Right ventricle myocardium inferior (tissue), 1 donor: ENCODE results near the gene ZCCHC4. TPM values are rescaled to one million over a fixed set of nuclear protein-coding genes. Genes with fewer than 3 reads are reported as not detected.
"Not testable (repeated sequence)": the region's sequence is repeated elsewhere in the genome, so short reads cannot be mapped to it uniquely, and the experiment has no call there.

Experiments used
- ATAC-seq: fragments of 200-7000 bp; cut with Tn5 transposase; one replicate; pipeline ENCODE4 v1.9.1; 2020; ENCODE audit warnings: mild to moderate bottlenecking, moderate library complexity
- DNase-seq: peaks from one replicate; pipeline ENCODE4 v3.0.0; 2021; ENCODE audit errors: missing footprints
- intact Hi-C: fragments of 100-400 bp; cut with DNase I; formaldehyde crosslinking; loops from one replicate; pipeline ENCODE4 v1.11.0; 2022
- total RNA-seq: library from RNA; stranded (reverse); fragmentation: NEBNext Ultra II Directional; extraction: Animal tissue kit (Norgen Biotek cat#: 25700); gene quantifications from one replicate; pipeline ENCODE4 v1.2.1, GENCODE V29; 2021
- donor health status: DM: no; HTN: yes; CAD: no; lungs with severe emphysema.

The ZCCHC4 gene
- total RNA-seq, 1 donor from 2014 or later, result 9.3 TPM

DNA sequence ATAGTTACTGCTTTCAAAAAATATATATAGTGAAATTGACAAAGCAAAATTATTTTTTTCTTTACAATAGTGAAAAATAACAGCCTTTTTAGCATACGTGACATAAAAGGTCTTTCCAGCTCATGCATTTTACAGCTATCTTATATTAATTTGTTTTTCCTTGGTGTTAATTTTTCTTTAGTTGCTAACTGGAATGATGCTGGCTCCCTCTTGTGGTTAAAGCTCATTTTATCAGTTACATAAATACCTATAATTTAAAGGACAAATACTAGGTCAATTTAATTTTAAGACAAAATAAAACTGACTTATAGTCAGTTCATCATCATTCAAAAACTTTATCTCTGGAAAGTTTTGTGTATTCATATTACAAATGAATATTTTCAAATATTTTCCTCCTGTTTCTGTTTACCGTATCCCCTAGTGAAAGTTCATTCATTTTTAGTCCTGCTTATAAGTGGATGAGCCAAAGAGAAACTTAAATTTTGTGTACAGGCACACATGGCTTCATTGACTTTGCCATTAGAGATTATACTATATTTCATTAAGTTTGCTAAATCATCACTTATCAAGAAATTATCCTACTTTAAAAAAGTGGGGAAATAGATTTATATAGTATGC is 54.5 kb downstream of the ZCCHC4 start:
- DNase-seq (no peak), ATAC-seq (no peak)
- intact Hi-C loops, result loop anchor here (5.0 kb wide), 1 partner anchor 185 kb away; no protein-coding TSS in a partner anchor

DNA sequence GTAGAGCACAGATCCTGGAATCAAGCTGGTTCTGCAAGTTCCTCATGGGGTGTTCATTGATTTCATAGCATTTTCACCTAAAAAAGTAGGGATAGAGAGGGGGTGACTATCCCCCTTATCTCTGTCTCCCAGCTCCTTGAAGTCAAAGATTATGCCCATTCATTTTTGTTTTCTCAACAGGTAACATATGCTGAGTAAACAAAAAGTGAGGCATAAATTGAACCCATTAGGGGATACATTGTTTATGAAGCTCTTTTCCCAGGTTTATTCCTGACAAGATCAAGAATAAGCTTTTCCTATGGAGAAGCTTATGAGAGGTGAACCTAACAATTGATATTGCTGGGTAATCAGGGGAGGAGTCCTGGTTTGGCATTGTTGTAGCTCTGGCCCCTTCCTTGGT is 55.3 kb downstream of the ZCCHC4 start:
- intact Hi-C loops, result loop anchor here (5.0 kb wide), 1 partner anchor 186 kb away; no protein-coding TSS in a partner anchor
- ATAC-seq (no peak), DNase-seq (no peak)

DNA sequence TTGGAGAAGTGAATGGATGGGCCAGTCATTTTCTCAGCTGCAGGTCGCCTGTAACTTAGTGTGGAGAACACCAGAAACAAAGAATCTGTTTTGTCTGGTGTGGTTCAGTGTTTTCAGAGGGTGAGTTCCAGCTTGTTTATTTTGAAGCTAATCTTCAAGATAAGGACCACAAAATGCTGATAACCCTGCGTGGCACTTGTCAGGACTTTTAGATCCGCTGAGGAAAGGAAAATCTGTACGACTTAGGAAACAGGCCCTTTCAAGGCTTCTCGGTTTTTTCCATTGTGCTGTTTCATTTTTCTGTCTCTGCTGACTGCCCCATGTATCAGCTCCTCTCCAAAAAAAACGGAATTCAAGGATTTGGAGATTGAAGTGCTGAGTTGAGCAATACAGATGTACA is 55.7 kb downstream of the ZCCHC4 start:
- intact Hi-C loops, result loop anchor here (5.0 kb wide), 1 partner anchor 186 kb away; no protein-coding TSS in a partner anchor
- no peak for ATAC-seq

DNA sequence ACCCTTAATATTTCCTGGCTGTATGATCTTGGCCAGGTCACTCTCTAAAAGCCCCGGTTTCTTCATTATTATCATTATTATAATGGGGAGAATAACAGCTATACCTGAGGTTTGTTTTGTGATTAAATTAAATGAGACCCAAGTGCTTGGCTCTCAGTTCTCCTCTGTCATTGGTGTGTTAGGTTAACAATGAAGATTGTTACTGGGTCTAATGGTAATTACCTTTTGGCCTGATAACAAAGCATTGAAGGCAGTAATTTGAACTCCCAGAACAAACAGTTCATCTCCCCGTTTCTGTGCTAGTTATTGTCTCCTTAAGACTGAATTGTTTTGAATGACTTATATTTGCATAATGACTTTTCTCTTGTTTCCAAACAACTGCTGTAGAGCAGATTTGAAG is 57.7 kb downstream of the ZCCHC4 start:
- intact Hi-C loops, result loop anchor here (10.0 kb wide), 1 partner anchor 785 kb away; the partner anchor contains the start of gene DHX15
- ATAC-seq, result no peak
- no peak for DNase-seq

More for the DNA sequence above, 55.7 kb downstream of the ZCCHC4 start:
- DNase-seq, result no peak

DNA sequence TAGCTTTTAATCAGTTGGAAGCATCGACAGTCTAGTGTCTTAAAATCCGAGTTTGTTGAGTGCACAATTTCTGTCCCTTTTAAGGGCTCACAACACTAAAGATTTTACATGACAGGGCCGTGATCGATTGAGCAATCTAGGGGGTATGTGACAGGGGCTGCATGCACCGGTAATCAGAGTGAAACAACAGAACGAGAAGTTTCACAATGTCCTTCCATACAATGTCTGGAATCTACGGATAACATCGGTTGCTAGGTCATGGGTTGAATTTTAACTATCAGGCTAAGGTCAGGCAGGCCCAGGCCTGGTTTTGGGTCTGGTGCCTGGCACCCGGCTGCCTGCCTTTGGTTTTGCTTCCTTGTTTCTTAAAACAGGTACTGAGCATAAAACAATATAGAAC is 60.0 kb downstream of the ZCCHC4 start:
- intact Hi-C loops, result loop anchor here (10.0 kb wide), 1 partner anchor 788 kb away; the partner anchor contains the start of gene DHX15
- peak; percentile 15 for DNase-seq
- not testable (repeated sequence) for ATAC-seq

DNA sequence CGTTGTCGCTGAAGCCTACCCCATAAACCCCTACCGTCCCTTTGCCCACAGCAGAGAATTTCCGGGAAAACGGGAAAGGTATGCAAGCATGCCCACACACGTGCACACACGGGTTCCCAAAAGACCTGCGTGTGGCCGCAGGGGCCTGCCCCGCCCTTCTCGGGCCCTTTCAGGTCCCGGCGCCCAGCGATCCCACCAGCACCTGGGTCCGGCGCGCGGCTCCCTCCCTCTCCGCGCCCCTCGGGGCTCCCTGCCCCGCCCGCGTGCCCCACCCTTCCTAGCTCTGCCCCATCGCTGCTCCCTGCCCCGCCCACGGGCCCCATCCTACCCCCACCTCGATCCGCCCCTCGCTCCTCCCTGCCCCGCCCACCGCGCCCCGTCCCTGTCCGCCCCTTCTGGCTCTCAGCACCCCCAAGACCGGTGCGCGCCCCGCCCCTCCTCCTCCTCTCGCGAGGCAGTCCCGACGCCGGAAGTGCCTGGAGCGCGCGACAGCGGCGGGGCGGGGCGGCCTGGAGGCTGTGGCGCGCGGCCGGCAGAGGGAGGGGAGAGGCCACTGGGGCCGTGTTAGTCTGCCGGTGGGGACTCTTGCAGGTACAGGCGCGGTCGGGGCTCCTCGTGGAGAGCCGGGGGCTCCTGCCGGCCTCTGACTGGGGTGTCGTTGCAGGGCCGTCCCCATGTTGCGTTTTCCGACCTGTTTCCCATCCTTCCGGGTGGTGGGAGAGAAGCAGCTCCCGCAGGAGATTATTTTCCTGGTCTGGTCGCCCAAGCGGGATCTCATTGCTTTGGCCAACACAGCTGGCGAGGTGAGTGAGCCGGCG is 64.4 kb downstream of the ZCCHC4 start, which contains the start of gene ANAPC4:
Gene ANAPC4 (plus strand): TSS at position 510 of the 818 bp plus-strand sequence. CDS start 165 bp downstream, at position 675.
- intact Hi-C loops, result loop anchor here (10.0 kb wide), 1 partner anchor 792 kb away; the partner anchor contains the start of gene DHX15

DNA sequence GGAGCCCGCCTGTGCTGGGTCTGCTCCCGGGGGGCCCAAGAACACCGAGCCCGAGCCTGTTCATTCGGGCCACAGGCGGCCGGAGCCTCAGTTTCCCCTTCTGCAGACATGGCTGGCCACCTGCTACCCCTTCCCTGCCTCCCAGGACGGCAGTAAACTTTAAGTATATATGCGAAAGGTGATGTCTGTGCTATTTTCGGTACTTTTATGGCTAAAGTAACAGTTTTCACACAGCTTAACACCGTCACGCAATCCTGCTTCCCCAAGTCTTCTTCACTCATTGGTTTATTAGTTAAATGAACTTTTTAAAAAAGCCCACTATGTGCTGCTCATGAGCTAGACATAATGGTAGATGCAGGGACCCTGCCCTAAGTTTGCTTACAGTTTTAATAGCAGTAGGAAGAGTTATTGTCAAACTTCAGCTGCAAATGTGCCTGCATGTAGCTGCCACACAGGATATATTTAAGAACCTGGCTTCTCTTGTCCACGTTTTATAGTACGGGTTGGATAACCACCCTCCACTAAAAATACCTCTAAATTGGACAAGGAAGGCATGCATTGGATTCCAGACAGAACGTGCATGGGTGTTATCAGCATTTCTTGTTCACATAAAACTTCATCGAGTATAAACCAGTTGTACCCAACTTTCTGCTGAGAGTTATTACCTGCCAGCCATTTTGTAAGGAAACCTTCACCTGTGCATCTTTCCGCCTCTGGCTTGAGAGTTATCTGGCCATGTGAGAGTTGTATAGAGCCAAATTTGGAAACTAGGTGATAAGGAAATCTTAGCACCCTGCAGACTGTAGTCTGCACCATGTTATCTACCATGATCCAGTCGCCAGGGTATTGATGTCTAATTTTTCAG is 65.2 kb downstream of the ZCCHC4 start:
- ATAC-seq (no peak), DNase-seq (no peak)
- intact Hi-C loops, result loop anchor here (10.0 kb wide), 1 partner anchor 793 kb away; the partner anchor contains the start of gene DHX15

More for the DNA sequence above, 64.4 kb downstream of the ZCCHC4 start, which contains the start of gene ANAPC4:
- peak; percentile 97 for DNase-seq
- peak; percentile 97 for ATAC-seq

DNA sequence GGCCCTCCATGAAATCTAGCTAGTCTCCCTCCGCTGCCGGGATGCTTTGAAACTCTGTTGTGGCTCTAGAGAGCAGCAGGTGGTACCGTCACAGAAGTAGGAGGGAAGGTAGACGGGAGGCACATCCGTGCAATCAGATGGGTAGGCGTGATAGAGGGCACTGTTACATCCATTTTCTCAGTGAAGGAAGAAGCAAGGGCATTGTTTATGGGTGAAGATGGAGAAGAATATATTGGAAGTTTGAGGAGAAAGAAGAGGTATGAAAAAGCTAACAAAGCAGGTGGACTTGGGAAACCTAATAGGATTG is 65.8 kb downstream of the ZCCHC4 start:
- intact Hi-C loops, result loop anchor here (10.0 kb wide), 1 partner anchor 794 kb away; the partner anchor contains the start of gene DHX15
- no peak for ATAC-seq
- DNase-seq, result no peak

DNA sequence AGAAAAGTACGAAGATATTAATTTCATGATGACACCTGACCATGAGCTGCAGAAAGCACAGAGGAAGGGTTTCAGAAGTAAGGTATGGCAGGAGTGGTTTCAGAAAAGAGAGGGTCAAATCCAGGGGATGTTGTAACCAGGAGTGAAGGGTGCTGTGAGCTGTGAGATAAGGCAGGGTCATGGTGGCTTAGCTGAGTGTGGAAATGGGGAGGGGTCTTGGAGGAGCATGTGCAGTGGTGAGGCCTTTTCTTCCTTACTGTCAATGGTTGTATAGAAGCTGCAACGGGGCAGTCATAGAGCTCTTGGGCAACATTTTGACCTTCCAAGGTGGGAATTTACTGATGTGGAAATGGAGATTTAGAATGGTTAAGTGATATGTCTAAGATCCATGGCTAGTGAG is 67.0 kb downstream of the ZCCHC4 start:
- no peak for DNase-seq
- no peak for ATAC-seq
- intact Hi-C loops, result loop anchor here (10.0 kb wide), 1 partner anchor 795 kb away; the partner anchor contains the start of gene DHX15

DNA sequence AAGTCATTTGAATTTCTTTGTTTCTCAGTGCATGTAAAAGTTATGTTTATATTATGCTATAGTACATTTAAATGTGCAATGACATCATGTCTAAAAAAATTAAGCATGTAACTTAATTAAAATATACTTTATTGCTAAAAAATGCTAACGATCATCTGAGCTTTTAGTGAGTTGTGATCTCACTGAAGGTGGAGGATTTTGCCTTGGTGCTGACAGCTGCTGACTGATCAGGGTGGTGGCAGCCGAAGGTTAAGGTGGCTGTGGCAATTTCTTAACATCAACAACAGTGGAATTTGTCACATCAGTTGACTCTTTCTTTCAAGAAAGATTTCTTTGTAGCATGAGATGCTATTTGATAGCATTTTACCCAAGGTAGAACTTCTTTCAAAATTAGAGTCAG is 71.1 kb downstream of the ZCCHC4 start:
- no peak for DNase-seq
- intact Hi-C loops, result no loop called here
- ATAC-seq, result no peak

DNA sequence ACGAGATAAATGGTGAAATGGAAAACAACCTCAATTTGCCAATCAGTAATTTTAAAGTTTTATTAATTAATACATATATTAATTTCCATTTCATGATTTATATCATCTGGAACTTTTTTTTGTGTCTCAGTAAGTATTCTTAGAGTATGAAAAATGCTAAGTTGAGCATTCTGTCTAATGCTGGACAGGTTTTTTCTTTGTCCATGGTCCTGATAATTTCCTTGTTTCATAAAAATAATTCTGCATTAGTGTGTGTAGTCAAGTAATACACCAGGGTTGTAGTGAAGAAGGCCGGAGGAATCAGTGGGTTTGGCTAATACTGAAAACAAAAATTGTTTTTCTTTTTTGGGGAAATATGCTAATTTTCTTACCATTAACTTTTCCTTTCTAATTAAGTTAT is 74.4 kb downstream of the ZCCHC4 start:
- ATAC-seq, result no peak
- no peak for DNase-seq
- intact Hi-C loops, result no loop called here

DNA sequence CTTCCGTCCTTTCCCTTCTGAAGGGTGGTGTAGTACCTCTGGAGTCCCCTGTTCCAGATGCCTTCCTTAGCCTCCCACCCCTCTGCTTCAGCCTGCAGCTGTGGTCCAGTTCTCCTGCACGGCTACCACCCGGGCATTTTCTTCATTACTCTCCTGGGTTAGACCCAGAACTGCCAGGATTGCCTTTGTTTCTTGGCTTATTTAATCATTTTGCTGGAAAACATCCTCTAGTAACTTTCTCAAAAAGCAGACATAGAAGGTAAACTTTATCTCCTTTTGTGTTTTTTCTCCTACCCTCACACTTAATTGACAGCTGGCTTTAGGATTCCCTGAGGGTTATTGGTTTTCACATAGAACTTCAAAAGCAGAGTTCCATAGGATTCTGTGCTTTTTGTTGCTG is 84.7 kb downstream of the ZCCHC4 start:
- no peak for DNase-seq
- ATAC-seq, result no peak
- intact Hi-C loops, result no loop called here

DNA sequence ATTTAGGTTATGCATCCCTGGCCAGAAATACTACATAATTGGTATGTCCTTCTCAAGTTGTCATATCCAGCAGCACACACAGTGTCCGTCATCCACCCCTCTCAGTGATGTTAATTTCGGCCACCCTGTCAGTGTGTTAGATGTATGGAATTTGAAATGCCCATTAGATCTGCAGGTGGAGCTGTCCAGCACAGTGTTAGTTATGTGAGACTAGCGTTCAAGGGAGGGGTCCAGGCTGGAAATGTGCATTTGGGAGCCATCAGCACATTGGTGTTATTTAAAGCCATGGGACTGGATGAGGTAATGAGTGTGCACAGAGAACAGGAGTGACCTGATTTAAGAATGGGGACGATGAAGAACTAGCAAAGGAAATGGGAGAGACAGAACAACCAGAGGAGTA is 86.9 kb downstream of the ZCCHC4 start:
- no peak for ATAC-seq
- intact Hi-C loops, result no loop called here

DNA sequence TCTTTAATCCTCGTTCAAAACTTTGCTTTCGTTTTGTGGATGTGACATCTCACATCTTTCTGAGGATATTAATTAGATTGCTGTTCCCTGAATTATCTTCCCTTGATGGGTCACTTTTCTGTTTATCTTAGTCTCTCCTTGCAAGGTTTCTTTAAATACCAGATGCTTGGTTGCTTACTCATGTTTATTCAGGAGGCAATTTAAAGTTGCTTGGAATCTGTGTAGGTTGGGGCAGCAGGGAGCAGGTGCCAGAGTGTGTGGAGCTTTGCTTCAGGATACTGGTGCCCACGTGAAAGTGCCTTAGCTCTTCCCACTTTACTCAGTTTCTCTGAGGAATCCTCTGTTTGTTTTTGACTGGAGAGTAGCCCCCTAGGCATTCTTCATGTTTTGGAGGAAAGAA is 88.5 kb downstream of the ZCCHC4 start:
- DNase-seq (no peak), ATAC-seq (no peak)
- intact Hi-C loops, result no loop called here

More for the DNA sequence above, 86.9 kb downstream of the ZCCHC4 start:
- DNase-seq, result no peak

DNA sequence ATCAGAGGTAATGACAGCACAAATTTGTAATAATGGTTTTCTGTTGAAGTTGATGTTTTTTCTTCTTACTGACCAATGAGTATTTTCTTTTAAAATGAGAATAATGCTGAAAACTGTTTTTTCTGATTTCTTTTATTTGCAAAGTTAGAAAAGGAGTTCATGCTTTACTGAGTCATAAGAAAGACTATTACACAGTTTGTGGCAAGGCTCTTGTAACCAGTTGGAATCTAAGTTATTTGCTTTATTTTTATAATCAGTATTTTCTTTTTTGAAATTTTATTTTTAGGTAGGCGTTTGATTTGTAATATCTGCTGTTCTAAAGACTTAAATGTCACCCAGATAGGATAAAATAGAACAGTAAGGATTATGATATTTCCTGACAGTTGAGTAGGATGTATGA is 89.9 kb downstream of the ZCCHC4 start:
- DNase-seq (no peak), ATAC-seq (no peak)
- intact Hi-C loops, result no loop called here

DNA sequence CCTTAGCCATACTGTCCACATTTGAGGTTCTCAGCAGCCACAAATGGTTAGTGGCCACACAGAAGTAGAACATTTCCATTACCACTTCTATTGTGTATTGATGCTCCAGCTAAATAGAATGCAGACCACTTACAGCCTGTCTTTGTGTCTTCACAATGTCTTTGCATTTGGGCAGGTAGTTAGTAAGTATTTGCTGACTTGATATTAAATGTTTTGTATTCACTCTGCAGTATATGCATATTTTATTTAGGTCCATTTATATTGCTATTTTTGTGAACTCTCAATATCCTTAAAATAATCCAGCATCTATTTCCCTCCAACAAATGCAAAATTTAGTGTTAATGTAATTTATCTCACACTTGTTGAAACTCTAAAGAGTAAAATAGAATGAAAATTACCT is 91.1 kb downstream of the ZCCHC4 start:
- intact Hi-C loops, result no loop called here
- ATAC-seq (no peak), DNase-seq (no peak)

DNA sequence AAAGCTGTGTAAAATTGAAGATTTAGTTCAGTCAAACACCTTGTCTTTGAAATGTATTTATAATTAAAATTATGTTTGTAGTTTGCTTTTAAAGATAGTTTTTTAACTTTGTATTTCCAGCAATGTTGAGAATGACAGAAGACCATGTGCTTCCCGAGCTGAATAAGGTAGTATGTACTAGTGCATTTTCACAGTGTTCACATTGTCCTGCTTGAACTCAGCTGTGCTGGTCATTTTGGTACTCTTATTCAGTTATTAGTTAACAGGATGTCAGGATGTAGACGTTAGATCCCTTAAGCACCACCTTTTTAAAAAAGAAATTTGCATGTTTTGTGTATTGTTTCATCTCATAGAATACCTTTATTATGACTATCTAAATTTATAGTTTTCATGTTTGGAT is 92.9 kb downstream of the ZCCHC4 start:
- DNase-seq, result no peak
- intact Hi-C loops, result no loop called here
- ATAC-seq, result no peak

DNA sequence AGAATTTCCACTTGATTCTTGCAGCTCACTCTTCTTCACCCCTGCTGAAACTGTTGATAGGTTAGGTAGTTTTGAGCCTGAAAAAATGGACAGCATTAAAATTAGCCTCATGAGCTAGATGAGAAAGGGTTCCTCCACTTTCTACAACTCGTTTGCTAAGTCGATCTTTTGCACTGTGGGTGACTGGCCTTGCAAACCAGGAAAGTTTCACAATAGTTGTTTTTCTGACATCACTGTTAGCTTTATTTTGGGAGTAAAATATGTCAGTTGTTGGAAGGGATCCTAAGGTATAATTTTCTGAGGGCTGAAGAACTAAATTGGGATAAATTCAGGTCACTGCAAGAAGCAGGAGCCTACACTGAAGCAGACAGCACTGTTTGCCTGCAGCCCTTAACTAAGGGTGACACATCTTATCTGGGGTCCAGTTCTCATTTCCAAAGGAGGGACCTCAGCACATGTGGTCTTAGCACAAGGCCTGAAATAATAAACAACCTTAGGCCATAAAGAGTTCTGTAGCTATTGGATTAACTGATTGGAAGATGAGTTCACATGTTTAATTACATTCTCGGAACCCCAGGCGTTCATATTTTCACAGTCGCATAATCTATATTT is 93.6 kb downstream of the ZCCHC4 start:
- ATAC-seq (no peak), DNase-seq (no peak)
- intact Hi-C loops, result no loop called here
